HG03060 (cell line): ENCODE data around the gene ZC3H10.

Experiments used
- ATAC-seq: cut with Tn5 transposase; IDR thresholded peaks from one replicate; pipeline ENCODE4 v1.9.1; 2021; ENCODE audit warnings: low read depth, moderate number of reproducible peaks; ENCODE audit not compliant: unreplicated experiment

The ZC3H10 gene

DNA sequence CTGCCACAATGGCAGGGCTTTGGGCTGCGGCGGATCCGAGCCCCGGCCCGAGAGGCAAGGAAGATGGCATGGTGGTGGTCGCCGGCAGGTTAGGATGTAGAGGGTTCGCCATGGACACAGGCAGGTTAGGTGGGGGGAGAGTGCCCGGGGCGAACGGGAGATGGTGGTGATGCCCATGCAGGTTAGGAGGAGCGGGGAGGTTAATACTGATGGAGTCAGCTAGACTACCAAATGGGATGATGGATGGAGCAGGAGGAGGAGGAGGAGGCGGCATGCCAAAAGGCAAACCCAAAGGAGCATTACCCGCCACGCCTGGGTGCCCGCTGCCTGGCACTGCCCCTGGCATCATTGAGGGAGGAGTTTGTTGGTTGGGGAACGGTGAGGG lies 46.3 kb downstream of the ZC3H10 start:
- no peak for ATAC-seq

DNA sequence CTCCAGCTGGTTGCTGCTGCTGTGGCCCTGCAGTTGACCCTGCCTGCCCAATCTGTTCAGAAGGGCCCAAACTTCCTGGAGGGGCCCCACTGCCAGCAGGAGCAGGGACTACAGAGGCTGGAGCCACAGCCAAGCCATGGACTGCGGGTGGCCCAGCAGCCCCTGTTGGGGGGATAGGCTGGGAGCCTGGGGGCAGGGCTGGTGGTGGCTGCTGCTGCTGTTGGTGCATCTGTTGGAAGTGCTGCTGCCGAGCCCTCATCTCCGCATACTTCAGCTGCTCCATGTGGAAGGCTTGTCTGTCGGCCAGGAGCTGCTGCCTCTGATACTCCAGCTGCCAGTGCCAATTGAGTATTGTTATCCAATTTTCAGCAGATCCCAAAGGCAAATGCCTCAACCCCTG lies 47.3 kb downstream of the ZC3H10 start:
- ATAC-seq = no peak

GRCh38 chr12:56169229-56169759 lies 51.2 kb downstream of the ZC3H10 start:
- no peak for ATAC-seq

- no peak for ATAC-seq
These were observed 54.8 kb downstream of the ZC3H10 start for GRCh38 chr12:56172839-56173238.
